ENCODE results near the gene ZNF324.
"Not testable (repeated sequence)": the region's sequence is repeated elsewhere in the genome, so short reads cannot be mapped to it uniquely, and the experiment has no call there.

Gene ZNF324

DNA sequence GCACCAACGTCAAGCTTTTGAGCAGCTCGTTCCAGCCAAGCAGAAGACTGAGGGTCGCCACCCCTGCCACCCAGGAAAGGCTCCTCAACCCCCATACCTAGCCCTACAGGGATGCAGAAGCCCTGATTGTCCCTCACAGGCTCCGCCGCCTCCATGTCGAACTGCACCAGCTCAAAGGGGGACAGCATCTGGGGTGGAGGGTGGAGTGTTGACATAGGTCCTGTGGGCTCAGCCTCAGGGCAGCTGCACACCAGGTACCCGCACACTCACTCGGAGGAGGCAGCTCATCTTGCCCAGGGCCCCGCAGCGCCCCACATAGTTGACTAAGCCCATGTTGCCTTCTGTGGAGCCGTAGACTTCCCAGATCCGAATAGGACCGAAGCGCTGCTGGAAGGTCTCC lies 33.4 kb downstream of the ZNF324 start:
- TF ChIP-seq, protein P1, sequence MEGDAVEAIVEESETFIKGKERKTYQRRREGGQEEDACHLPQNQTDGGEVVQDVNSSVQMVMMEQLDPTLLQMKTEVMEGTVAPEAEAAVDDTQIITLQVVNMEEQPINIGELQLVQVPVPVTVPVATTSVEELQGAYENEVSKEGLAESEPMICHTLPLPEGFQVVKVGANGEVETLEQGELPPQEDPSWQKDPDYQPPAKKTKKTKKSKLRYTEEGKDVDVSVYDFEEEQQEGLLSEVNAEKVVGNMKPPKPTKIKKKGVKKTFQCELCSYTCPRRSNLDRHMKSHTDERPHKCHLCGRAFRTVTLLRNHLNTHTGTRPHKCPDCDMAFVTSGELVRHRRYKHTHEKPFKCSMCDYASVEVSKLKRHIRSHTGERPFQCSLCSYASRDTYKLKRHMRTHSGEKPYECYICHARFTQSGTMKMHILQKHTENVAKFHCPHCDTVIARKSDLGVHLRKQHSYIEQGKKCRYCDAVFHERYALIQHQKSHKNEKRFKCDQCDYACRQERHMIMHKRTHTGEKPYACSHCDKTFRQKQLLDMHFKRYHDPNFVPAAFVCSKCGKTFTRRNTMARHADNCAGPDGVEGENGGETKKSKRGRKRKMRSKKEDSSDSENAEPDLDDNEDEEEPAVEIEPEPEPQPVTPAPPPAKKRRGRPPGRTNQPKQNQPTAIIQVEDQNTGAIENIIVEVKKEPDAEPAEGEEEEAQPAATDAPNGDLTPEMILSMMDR (IDR thresholded peaks at IDR 0.05; ENCODE audit: low read depth, low read length) = no peak
- Histone ChIP-seq H3K36me3 (no peaks in the 10 kb centered on the region), H3K4me3 (ENCODE audit: low read depth, low read length) (no peak overlapping the region; the same call in 1 of the 2 replicates), H3K27me3 (no peaks in the 10 kb centered on the region), H3K4me1 (no peaks in the 10 kb centered on the region), H3K9me3 (no peaks in the 10 kb centered on the region)
- no peak for DNase-seq

DNA sequence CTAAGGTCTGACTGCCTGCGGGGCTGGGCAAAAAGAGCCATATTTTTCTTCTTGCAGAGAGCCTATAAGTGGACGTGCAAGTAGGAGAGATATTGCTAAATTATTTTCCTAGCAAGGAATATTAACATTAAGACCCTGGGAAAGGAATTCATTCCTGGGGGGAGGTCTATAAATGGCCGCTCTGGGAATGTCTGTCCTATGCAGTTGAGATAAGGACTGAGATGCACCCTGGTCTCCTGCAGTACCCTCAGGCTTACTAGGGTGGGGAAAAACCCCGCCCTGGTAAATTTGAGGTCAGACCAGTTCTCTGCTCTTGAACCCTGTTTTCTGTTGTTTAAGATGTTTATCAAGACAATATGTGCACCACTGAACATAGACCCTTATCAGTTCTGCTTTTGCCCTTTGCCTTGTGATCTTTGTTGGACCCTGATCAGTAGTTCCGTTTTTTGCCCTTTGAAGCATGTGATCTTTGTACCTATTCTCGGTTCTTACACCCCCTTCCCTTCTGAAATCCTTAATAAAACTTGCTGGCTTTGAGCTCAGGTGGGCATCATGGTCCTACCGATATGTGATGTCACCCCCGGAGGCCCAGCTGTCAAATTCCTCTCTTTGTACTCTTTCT lies 40.8 kb downstream of the ZNF324 start:
- not testable (repeated sequence) for H3K27me3 ChIP-seq; H3K4me1 ChIP-seq; DNase-seq; H3K9me3 ChIP-seq; H3K36me3 ChIP-seq; H3K4me3 ChIP-seq (ENCODE audit: low read depth, low read length)

DNA sequence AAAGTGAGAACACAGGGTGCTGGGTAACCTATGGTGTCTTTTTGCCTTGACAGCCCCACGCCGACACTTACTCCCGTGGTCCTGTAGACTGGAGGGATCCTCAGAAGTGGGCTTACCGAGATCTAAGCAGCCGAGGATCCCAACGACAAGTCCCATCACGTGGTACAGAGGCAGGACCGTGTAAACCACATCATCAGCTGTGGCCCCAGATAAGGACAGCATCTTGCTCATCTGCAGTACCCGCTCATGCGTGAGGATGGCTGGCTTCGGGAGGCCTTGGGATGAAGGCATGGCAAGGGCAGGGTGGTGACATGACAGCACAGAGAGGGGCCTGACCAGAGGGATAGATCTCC lies 42.8 kb downstream of the ZNF324 start:
- Histone ChIP-seq H3K36me3 (no peaks in the 10 kb centered on the region), H3K27me3 (no peaks in the 10 kb centered on the region), H3K4me1 (no peaks in the 10 kb centered on the region; the same call in 1 of the 2 replicates), H3K4me3 (ENCODE audit: low read depth, low read length) (no peak overlapping the region), H3K9me3 (no peaks in the 10 kb centered on the region)
- no peak for DNase-seq
- TF ChIP-seq, protein P1 (IDR thresholded peaks at IDR 0.05; ENCODE audit: low read depth, low read length) = no peak

DNA sequence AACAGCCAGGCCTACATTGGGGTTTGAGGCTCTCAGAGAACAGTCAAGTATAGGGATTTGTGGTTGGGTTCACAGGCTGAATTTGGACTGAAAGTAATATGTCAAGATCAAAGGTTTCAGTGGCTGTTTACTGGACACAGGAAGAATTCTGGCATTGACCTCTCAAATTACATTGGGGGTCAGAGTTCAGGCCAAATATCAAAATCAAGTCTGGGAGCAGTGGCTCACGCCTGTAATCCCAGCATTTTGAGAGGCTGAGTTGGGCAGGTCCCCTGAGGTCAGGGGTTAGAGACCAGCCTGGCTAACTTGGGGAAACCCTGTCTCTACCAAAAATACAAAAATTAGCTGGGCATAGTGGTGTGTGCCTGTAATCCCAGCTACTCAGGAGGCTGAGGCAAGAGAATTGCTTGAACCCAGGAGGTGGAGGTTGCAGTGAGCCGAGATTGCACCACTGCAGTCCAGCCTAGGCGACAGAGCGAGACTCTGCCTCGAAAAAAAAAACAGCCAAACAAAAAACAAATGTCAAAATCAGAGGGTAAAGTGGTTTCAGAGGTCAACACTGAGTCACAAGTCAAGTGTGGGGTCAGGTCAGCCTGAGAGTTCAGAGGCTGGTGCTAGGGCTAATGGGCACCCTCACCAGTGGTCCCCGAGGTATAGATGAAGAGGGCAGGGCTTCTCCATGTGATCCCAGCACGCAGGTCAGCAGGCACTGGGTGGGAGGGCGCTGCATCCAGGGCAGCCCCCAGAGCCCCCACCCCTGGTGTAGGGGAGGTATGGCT lies 43.4 kb downstream of the ZNF324 start:
- H3K9me3 ChIP-seq = no peaks in the 10 kb centered on the region
- no peaks in the 10 kb centered on the region; the same call in 1 of the 2 replicates for H3K4me1 ChIP-seq
- TF ChIP-seq, protein P1 (IDR thresholded peaks at IDR 0.05; ENCODE audit: low read depth, low read length) = no peak
- no peaks in the 10 kb centered on the region for H3K36me3 ChIP-seq
- no peak for DNase-seq
- H3K27me3 ChIP-seq = no peaks in the 10 kb centered on the region
- no peak overlapping the region for H3K4me3 ChIP-seq (ENCODE audit: low read depth, low read length)

DNA sequence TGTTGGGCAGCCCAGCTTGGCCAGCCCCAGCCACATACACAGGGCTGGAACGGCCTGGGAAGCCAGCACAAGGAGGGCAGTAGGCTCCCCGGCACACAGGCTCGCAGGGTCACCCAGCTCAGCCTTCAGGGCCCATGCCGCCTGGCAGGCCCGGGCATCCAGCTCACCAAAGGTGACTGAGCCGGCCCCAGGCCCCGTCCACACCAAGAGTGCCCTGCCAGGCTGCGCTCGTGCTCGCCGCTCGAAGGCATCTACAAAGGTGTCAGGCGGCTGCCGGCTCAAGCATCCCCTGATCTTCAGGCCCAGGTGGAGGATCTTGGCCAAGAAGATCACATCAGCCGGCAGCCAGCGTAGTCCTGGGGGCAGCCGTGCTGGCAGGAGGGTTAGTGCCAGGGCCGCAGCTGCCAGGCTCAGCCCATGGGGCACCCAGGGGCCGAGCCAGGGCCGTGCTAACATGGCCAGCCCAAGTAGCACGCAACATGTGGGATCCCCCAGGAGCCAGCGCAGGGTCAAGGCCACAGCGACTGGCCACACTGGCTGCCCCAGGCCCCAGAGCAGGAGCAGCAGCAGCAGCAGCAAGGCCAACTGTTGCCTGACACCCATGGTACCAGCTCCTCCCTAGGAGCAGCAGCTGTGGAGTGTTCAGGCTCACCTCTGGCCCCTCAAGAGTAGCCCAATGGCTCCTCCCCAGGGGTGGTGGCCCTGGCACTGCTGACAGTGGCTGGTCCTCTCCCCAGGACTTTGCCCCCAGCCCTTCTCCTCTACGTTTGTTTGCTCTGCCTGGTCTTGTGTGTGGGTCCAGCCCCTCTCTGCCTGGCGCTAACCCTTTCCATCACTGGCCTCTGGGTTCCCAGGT lies 44.7 kb downstream of the ZNF324 start, which contains the start of gene SLC27A5:
TSS of gene SLC27A5 (minus strand) at position 640 of the 856 bp plus-strand sequence. CDS start at position 603, 37 bp downstream.
- H3K27me3 ChIP-seq = no peaks in the 10 kb centered on the region
- no peaks in the 10 kb centered on the region; the same call in 1 of the 2 replicates for H3K4me1 ChIP-seq
- peaks cover 3% of the 10 kb centered on the region; the same call in 1 of the 2 replicates for H3K36me3 ChIP-seq
- H3K9me3 ChIP-seq = no peaks in the 10 kb centered on the region
- TF ChIP-seq, protein P1 (IDR thresholded peaks at IDR 0.05; ENCODE audit: low read depth, low read length) = no peak
- no peak within 1 kb of the TSS for H3K4me3 ChIP-seq (ENCODE audit: low read depth, low read length)
- no peak for DNase-seq

DNA sequence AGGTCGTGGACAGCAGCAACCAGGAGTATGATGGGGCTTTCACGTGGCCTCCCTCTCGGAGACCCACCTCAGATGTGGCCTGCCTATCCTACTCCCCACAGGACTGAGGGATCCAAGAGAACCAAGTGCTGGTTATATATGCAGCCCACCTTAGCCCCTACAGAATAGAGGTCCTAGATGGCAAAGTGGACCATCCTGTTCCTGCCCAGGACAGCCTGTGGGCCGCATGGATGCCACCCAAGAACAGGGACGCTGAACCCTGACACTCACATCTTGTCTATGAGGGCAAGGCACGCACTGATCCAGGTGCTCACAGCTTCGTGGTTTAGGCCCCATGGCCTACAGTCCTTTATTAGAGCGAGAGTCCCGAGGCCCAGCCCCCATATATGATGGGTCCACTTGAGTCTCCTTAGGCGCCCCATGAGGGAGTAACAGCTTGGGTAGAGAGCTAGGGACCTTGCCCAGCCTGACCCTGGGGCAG lies 46.4 kb downstream of the ZNF324 start:
- H3K36me3 ChIP-seq = peaks cover 7% of the 10 kb centered on the region; the same call in 1 of the 2 replicates
- TF ChIP-seq, protein P1 (IDR thresholded peaks at IDR 0.05; ENCODE audit: low read depth, low read length) = no peak
- DNase-seq = no peak
- no peaks in the 10 kb centered on the region for H3K9me3 ChIP-seq
- no peaks in the 10 kb centered on the region for H3K27me3 ChIP-seq
- no peak overlapping the region for H3K4me3 ChIP-seq (ENCODE audit: low read depth, low read length)
- H3K4me1 ChIP-seq = no peaks in the 10 kb centered on the region; the same call in 1 of the 2 replicates
